ENCODE measurements around the gene REEP1. TPM values are rescaled to one million over a fixed set of nuclear protein-coding genes. Genes with fewer than 3 reads are reported as not detected.

REEP1 gene
- total RNA-seq, 1 experiment from 2014 or later, result 3.6 TPM

- no peaks in the 10 kb centered on the region for H3K36me3 ChIP-seq (ENCODE audit: insufficient read depth, low read length, poor library complexity, severe bottlenecking)
- TF ChIP-seq EZH2 (IDR thresholded peaks at IDR 0.05; ENCODE audit: borderline replicate concordance, low read depth, low read length, poor library complexity, severe bottlenecking) (no peak), CTCF (conservative IDR thresholded peaks at IDR 0.05; ENCODE audit: low read depth, low read length) (no peak)
- ChIA-PET POLR2A (ENCODE audit: low non-redundant PET) (no interaction called here), CTCF (interaction anchor here (0.6 to 0.7 kb wide), 2 partner anchors 10 to 103 kb away, joined by 3 to 9 read pairs; no protein-coding TSS in a partner anchor)
- no peaks in the 10 kb centered on the region for H3K27me3 ChIP-seq (replicated peaks; ENCODE audit: insufficient read depth, low read depth, low read length, poor library complexity)
- no peaks in the 10 kb centered on the region for H3K9me3 ChIP-seq (ENCODE audit: low read depth, low read length, poor library complexity, severe bottlenecking)
- intact Hi-C loops (cut with micrococcal nuclease; ENCODE audit: unreplicated experiment), result no loop called here
- DNase-seq (ENCODE audit: low spot score), result no peak
- H3K27ac ChIP-seq (ENCODE audit: low read depth, low read length, poor library complexity, severe bottlenecking), result no peak overlapping the region
- no TSS peak for BruUV-seq (replicated peaks)
- no peak overlapping the region for H3K4me3 ChIP-seq (ENCODE audit: low read depth, low read length, poor library complexity, severe bottlenecking)
- H3K4me1 ChIP-seq (ENCODE audit: insufficient read depth, low read length, poor library complexity, severe bottlenecking), result peaks cover 12% of the 10 kb centered on the region
These were observed 111.8 kb downstream of the REEP1 start for GRCh38 chr2:86225581-86225980.

GRCh38 chr2:86224645-86225355, 112.6 kb downstream of the REEP1 start:
- Histone ChIP-seq H3K27me3 (replicated peaks; ENCODE audit: insufficient read depth, low read depth, low read length, poor library complexity) (no peaks in the 10 kb centered on the region), H3K36me3 (ENCODE audit: insufficient read depth, low read length, poor library complexity, severe bottlenecking) (no peaks in the 10 kb centered on the region), H3K4me1 (ENCODE audit: insufficient read depth, low read length, poor library complexity, severe bottlenecking) (peaks cover 12% of the 10 kb centered on the region), H3K27ac (ENCODE audit: low read depth, low read length, poor library complexity, severe bottlenecking) (no peak overlapping the region), H3K9me3 (ENCODE audit: low read depth, low read length, poor library complexity, severe bottlenecking) (no peaks in the 10 kb centered on the region), H3K4me3 (ENCODE audit: low read depth, low read length, poor library complexity, severe bottlenecking) (no peak overlapping the region)
- DNase-seq (ENCODE audit: low spot score), result no peak
- TF ChIP-seq CTCF (conservative IDR thresholded peaks at IDR 0.05; ENCODE audit: low read depth, low read length), result no peak
- no peak for TF ChIP-seq EZH2 (IDR thresholded peaks at IDR 0.05; ENCODE audit: borderline replicate concordance, low read depth, low read length, poor library complexity, severe bottlenecking)
- ChIA-PET CTCF (interaction anchor here (0.6 kb wide), 1 partner anchor 102 kb away, joined by 9 read pairs; no protein-coding TSS in a partner anchor), POLR2A (ENCODE audit: low non-redundant PET) (no interaction called here)
- no TSS peak for BruUV-seq (replicated peaks)
- intact Hi-C loops (cut with micrococcal nuclease; ENCODE audit: unreplicated experiment), result no loop called here

GRCh38 chr2:86223927-86224560, 113.4 kb downstream of the REEP1 start:
- POLR2A ChIA-PET (ENCODE audit: low non-redundant PET), result no interaction called here
- CTCF ChIA-PET, result no interaction called here
- peaks cover 12% of the 10 kb centered on the region for H3K4me1 ChIP-seq (ENCODE audit: insufficient read depth, low read length, poor library complexity, severe bottlenecking)
- no peak for DNase-seq (ENCODE audit: low spot score)
- intact Hi-C loops (cut with micrococcal nuclease; ENCODE audit: unreplicated experiment), result loop anchor here (2.0 kb wide), 1 partner anchor 73 kb away; no protein-coding TSS in a partner anchor
- H3K27me3 ChIP-seq (replicated peaks; ENCODE audit: insufficient read depth, low read depth, low read length, poor library complexity), result no peaks in the 10 kb centered on the region
- H3K4me3 ChIP-seq (ENCODE audit: low read depth, low read length, poor library complexity, severe bottlenecking), result no peak overlapping the region
- H3K27ac ChIP-seq (ENCODE audit: low read depth, low read length, poor library complexity, severe bottlenecking), result no peak overlapping the region
- no TSS peak for BruUV-seq (replicated peaks)
- no peaks in the 10 kb centered on the region for H3K36me3 ChIP-seq (ENCODE audit: insufficient read depth, low read length, poor library complexity, severe bottlenecking)
- no peak for TF ChIP-seq CTCF (conservative IDR thresholded peaks at IDR 0.05; ENCODE audit: low read depth, low read length)
- TF ChIP-seq EZH2 (IDR thresholded peaks at IDR 0.05; ENCODE audit: borderline replicate concordance, low read depth, low read length, poor library complexity, severe bottlenecking), result no peak
- H3K9me3 ChIP-seq (ENCODE audit: low read depth, low read length, poor library complexity, severe bottlenecking), result no peaks in the 10 kb centered on the region
